HEK293T (cell line): ENCODE results near the gene CCSAP.

Experiments used
- CTCF ChIA-PET: fragments of 350-600 bp; formaldehyde crosslinking; extraction: SDS; loops from one replicate; lab custom pipeline; 2021; ENCODE audit warnings: antibody characterized with exemption, inconsistent platforms; lab: Yijun Ruan, JAX
- POLR2A ChIA-PET: fragments of 350-600 bp; formaldehyde crosslinking; extraction: SDS; loops from one replicate; lab custom pipeline; 2020; ENCODE audit warnings: antibody characterized with exemption, inconsistent platforms; lab: Yijun Ruan, JAX
- DNase-seq: peaks from one replicate; pipeline ENCODE4 v3.0.0; 2012; ENCODE audit warnings: mixed read lengths; ENCODE audit errors: extremely low spot score
- ARNT ChIP-seq: fragments of 450-650 bp; IDR thresholded peaks from 2 replicates; pipeline ENCODE4 v1.6.1; 2017; ENCODE audit warnings: mild to moderate bottlenecking
- BHLHE40 ChIP-seq: fragments of 450-650 bp; IDR thresholded peaks from 2 replicates; pipeline ENCODE4 v1.6.1; 2016; ENCODE audit warnings: mild to moderate bottlenecking, moderate library complexity, borderline replicate concordance
- CTBP1 ChIP-seq: fragments of 450-650 bp; IDR thresholded peaks from 2 replicates; pipeline ENCODE4 v1.6.1; 2016; ENCODE audit warnings: borderline replicate concordance
- ELF4 ChIP-seq: fragments of 450-650 bp; IDR thresholded peaks from 2 replicates; pipeline ENCODE4 v1.6.1; 2017; ENCODE audit warnings: antibody characterized with exemption
- FOXA1 ChIP-seq: fragments of 450-650 bp; IDR thresholded peaks from 2 replicates; pipeline ENCODE4 v1.6.1; 2016; ENCODE audit warnings: mild to moderate bottlenecking
- FOXK2 ChIP-seq: fragments of 450-650 bp; IDR thresholded peaks from 2 replicates; pipeline ENCODE4 v1.6.1; 2016; ENCODE audit warnings: mild to moderate bottlenecking
- FOXM1 ChIP-seq: fragments of 450-650 bp; IDR thresholded peaks from 2 replicates; pipeline ENCODE4 v1.6.1; 2017; ENCODE audit warnings: mild to moderate bottlenecking, borderline replicate concordance
- HDGF ChIP-seq: fragments of 450-650 bp; IDR thresholded peaks from 2 replicates; pipeline ENCODE4 v1.6.1; 2017; ENCODE audit warnings: antibody characterized with exemption, borderline replicate concordance
- L3MBTL2 ChIP-seq: fragments of 450-650 bp; conservative IDR thresholded peaks from 2 replicates; pipeline ENCODE4 v1.6.1; 2016; ENCODE audit warnings: mild to moderate bottlenecking
- LEF1 ChIP-seq: fragments of 450-650 bp; IDR thresholded peaks from 2 replicates; pipeline ENCODE4 v1.6.1; 2017; ENCODE audit warnings: mild to moderate bottlenecking, borderline replicate concordance
- NFRKB ChIP-seq: fragments of 450-650 bp; IDR thresholded peaks from 2 replicates; pipeline ENCODE4 v1.6.1; 2016; ENCODE audit warnings: mild to moderate bottlenecking, moderate library complexity
- SP1 ChIP-seq: fragments of 450-650 bp; IDR thresholded peaks from 2 replicates; pipeline ENCODE4 v1.6.1; 2017
- SUZ12 ChIP-seq: fragments of 450-650 bp; IDR thresholded peaks from 2 replicates; pipeline ENCODE4 v1.6.1; 2016; ENCODE audit warnings: mild to moderate bottlenecking
- TARDBP ChIP-seq: fragments of 450-650 bp; IDR thresholded peaks from 2 replicates; pipeline ENCODE4 v1.6.1; 2016
- ZNF384 ChIP-seq: fragments of 450-650 bp; IDR thresholded peaks from 2 replicates; pipeline ENCODE4 v1.6.1; 2016
- TF ChIP-seq, protein P1 (sequence below): fragments of 450-650 bp; IDR thresholded peaks from 2 replicates; pipeline ENCODE4 v1.6.1; 2016

The CCSAP gene

DNA sequence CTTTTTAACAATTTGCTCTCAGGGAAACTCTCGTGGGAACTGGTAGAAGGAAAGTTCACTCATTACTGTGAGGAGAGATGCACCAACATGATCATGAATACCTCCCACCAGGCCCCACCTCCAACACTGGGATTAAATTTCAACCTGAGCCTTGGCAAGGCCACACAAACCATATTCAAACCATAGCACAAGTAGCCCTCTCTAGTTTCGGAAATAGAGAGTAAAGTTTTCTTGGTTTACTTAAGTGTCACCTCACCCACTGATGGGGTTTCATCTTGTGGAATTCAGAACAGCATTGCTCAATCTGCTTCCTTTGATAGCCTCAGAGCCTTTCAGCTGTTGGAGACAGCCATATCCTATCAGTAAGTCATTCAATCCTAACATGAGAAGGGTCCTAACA is 25.5 kb upstream of the CCSAP start:
- TF ChIP-seq L3MBTL2 (no peak), TARDBP (no peak), SP1 (no peak), FOXK2 (no peak), LEF1 (no peak), NFRKB (no peak), ELF4 (no peak), FOXM1 (no peak), BHLHE40 (no peak), ARNT (no peak), HDGF (no peak), CTBP1 (no peak), SUZ12 (no peak)
- TF ChIP-seq, protein P1, sequence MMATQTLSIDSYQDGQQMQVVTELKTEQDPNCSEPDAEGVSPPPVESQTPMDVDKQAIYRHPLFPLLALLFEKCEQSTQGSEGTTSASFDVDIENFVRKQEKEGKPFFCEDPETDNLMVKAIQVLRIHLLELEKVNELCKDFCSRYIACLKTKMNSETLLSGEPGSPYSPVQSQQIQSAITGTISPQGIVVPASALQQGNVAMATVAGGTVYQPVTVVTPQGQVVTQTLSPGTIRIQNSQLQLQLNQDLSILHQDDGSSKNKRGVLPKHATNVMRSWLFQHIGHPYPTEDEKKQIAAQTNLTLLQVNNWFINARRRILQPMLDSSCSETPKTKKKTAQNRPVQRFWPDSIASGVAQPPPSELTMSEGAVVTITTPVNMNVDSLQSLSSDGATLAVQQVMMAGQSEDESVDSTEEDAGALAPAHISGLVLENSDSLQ = no peak
- ChIA-PET CTCF (interaction anchor here (0.6 kb wide), 1 partner anchor 68 kb away, joined by 3 read pairs; no protein-coding TSS in a partner anchor), POLR2A (no interaction called here)
- DNase-seq = no peak

DNA sequence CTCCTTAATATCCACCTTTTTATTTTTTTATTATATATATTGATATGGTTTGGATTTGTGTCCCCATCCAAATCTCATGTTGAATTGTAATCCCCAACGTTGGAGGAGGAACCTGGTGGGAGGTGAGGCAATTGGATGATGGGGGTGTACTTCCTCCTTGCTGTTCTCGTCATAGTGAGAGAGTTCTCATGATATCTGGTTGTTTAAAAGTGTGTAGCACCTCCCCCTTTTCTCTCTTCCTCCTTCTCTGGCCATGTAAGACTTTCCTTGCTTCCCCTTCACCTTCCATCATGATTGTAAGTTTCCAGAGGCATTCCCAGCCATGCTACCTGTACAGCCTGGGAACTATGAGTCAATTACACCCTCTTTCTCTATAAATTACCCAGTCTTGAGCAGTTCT is 22.7 kb upstream of the CCSAP start:
- no peak for DNase-seq
- ChIA-PET CTCF (no interaction called here), POLR2A (no interaction called here)

DNA sequence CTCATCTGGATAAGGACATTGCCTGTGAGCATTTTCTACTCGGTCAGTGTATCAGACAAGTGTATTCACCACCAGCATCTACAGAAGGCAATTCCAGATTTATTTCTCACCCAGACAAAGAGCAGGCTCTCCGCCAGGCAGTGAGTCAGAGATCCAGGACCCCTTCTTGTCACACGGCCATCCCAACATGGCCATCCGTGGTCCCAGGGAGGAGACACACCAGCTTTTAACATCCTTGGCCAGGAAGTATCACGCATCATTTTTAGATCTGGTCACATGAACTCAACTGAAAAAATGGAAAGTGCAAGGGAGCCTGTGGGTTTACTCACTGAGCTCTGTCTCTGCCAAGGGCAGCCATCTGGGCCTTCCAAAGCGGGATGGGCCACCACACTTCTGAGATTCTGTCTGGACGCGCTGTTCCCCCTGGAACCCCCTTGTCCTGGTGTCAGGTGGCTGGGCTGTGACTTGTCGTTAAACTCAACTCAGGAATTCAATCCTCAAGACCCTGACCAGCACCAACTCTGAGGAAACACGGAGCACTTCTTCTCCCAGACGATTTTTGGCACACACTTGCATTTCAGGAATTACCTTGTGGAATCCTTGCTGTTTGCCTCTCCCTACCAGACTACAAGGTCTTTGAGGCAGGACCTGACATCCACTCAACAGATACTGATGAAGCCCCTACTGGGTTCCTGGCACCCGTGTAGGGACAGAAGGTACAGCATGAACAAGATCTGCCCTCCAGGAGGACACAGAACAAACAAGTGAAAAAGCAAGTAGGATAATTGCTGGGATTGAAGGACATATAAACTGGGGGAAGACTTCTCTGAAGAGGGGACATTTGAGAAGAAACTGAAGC is 21.6 kb upstream of the CCSAP start:
- TF ChIP-seq BHLHE40 = no peak
- TF ChIP-seq FOXM1 = no peak
- TF ChIP-seq SP1 = no peak
- TF ChIP-seq HDGF = no peak
- TF ChIP-seq SUZ12 = no peak
- no peak for TF ChIP-seq LEF1
- POLR2A ChIA-PET = no interaction called here
- CTCF ChIA-PET = no interaction called here
- DNase-seq = no peak

More for the DNA sequence above, 22.7 kb upstream of the CCSAP start:
- TF ChIP-seq ARNT = no peak
- TF ChIP-seq CTBP1 = no peak
- TF ChIP-seq SP1 = no peak
- no peak for TF ChIP-seq HDGF
- TF ChIP-seq SUZ12 = no peak
- TF ChIP-seq BHLHE40 = no peak
- no peak for TF ChIP-seq FOXM1
- TF ChIP-seq LEF1 = no peak

DNA sequence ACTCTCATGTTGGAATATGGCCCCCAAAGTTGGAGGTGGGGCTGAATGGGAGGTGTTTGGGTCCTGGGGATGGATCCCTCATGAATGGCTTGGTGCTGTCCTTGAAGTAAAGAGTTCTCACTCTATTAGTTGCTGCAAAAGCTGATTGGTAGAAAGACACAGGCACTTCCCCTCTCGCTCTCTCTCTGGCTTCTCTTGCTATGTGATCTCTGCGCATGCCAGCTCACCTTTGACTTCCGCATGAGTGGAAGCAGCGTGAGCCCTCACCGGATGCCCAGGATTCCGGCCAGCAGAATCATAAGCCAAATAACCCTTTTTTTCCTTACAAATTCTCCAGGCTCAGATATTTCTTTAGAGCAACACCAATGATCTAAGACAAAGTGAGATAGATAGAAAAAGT is 20.9 kb upstream of the CCSAP start:
- CTCF ChIA-PET = no interaction called here
- TF ChIP-seq, protein P1 = no peak
- TF ChIP-seq ARNT = no peak
- no peak for TF ChIP-seq NFRKB
- TF ChIP-seq FOXM1 = no peak
- TF ChIP-seq HDGF = no peak
- DNase-seq = no peak
- POLR2A ChIA-PET = no interaction called here

DNA sequence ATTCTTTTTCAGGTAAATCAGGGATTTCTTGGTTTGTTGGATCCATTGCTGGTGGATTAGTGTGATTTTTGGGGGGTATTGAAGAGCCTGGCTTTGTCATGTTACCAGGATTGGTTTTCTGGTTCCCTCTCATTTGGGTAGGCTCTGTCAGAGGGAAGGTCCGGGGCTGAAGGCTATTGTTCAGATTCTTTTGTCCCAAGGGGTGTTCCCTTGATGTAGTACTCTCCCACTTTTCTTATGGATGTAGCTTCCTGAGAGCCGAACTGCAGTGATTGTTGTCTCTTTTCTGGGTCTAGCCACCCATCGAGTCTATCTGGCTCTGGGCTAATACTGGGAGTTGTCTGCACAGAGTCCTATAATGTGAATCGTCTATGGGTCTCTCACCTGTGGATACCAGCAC is 17.6 kb upstream of the CCSAP start:
- ChIA-PET POLR2A (no interaction called here), CTCF (no interaction called here)
- TF ChIP-seq LEF1 = no peak
- no peak for DNase-seq

DNA sequence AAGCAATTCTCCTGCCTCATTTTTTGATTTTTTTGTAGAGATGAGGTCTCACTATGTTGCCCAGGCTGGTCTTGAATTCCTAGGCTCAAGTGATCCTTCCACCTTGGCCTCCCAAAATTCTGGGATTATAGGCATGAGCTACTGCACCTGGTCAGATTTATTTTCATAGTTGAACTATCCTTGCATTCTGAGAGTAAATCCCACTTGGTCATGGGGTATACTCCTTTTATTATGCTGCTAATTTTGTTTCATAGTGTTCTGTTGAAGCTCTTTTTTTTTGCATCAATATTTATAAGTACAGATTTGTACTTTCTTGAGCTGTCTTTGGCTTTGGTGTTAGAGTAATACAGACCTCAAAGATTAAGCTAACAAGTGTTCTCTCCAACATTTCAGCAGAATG is 12.8 kb upstream of the CCSAP start:
- TF ChIP-seq, protein P1 = no peak
- TF ChIP-seq ZNF384 (no peak), FOXK2 (no peak), BHLHE40 (no peak), ELF4 (no peak), ARNT (no peak), L3MBTL2 (no peak), FOXA1 (no peak), SP1 (no peak), LEF1 (no peak), HDGF (no peak), NFRKB (no peak), CTBP1 (no peak)
- POLR2A ChIA-PET = no interaction called here
- DNase-seq = no peak
- CTCF ChIA-PET = interaction anchor here (0.6 to 1.0 kb wide), 3 partner anchors 82 to 159 kb away, joined by 3 to 8 read pairs (median 4); no protein-coding TSS in a partner anchor

DNA sequence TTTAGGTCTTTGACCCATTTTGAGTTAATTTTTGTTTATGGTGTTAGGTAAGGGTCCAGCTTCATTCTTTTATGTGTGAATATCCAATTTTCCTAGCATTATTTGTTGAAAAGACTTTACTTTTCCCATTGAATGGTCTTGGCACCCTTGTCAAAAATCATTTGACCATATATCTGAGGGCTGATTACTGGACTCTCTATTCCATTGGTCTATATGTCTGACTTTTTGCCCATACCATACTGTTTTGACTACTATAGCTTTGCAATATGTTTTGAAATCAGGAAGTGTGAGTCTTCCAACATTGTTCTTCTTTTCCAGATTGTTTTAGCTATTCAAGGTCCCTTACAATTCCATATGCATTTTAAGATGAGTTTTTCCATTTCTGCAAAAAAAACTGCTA is 11.4 kb upstream of the CCSAP start:
- DNase-seq = no peak
- no peak for TF ChIP-seq TARDBP
- TF ChIP-seq HDGF = no peak
- no peak for TF ChIP-seq L3MBTL2
- no peak for TF ChIP-seq FOXA1
- TF ChIP-seq, protein P1 = no peak
- TF ChIP-seq SUZ12 = no peak
- no peak for TF ChIP-seq FOXM1
- no peak for TF ChIP-seq FOXK2
- no peak for TF ChIP-seq BHLHE40
- TF ChIP-seq ARNT = no peak
- POLR2A ChIA-PET = no interaction called here
- CTCF ChIA-PET = no interaction called here
